Pons (tissue), 1 donor: Measurements from ENCODE around the gene CDK4.
"Not testable (repeated sequence)": the region's sequence is repeated elsewhere in the genome, so short reads cannot be mapped to it uniquely, and the experiment has no call there.

Experiments
- DNase-seq: peaks from one replicate; pipeline ENCODE4 v3.0.0-alpha.2; 2016; ENCODE audit warnings: low spot score

The CDK4 gene

DNA sequence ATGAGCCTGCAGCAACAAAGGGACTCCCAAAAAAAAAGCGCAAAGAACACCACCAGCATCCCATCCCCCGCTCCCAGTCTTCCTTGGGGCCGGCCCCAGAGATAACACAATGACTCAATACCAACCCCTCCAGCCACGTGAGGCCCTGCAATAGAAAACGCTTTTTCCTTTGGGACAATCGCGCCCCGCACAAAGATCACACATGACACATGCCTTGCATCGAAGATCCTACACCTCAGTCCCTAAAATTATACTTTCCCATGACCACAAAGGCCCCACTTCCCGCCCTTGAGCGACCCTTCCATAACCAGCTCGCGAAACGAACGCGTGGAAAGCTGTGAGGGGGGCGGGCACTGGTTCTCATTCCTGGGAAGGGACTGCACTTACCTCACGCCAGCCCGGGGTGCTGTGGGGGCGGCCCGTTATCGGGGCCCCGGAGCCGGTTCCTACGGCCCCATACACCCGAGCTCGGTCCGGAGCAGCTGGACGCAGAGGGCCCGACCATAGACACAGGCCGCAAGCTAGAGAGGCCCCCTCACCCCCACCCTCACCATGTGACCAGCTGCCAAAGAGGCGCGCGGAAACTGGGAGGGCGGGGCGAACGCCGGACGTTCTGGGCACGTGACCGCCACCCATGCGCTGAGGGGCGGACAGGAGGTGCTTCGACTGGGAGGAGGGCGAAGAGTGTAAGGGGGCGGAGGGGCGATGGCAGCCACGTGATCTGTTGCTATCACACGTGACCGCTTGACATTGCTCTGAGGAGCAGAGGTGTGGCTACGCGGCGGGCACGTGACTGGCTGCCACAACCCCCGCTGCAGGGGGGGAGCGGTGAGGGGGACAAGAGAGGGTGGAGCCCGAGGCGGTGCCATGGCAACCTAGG lies at the start of gene CDK4:
Gene CDK4 (minus strand): TSS at position 523 of the 880 bp plus-strand sequence. CDS start 593 bp downstream, outside the sequence.
- DNase-seq: peak; percentile 99

DNA sequence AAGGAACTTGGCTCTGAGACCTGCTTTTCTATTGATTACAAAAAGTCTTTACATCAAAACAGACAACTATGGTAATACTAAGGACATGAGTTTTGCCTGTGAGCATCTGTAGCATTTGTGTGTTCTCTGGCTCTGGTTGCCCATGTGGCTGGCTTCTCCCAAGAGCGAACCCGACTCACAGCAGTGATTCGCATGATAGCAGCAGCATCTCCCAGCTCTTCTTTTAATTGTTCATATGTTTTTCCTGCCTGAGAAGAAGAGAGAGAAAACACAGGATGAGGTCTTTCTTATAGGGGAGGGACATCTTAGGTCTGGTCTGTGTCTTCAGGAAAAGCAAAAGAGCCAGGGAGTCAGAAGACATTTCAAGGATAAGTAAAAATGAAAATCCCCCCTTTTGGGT lies 48.9 kb upstream of the CDK4 start:
- no peak for DNase-seq

DNA sequence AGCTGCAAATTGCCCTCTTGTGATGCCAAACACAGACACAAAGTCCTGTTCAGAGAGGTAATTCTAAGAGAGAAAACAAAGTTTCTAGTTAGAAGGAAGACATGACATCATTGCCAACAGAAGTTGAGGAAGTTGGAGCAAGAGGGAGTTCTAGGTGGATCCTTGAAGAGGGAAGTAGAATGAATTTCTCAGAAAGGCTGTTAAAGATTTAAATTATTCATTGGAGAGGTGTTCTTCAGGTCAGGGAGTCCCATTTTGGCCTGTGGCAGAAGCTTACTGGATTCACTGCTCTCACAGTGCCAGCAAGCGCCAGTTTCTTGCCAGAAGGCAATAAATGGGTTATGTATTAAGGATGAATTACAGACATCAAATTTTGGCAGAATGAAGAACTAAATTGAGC lies 45.8 kb upstream of the CDK4 start:
- no peak for DNase-seq

DNA sequence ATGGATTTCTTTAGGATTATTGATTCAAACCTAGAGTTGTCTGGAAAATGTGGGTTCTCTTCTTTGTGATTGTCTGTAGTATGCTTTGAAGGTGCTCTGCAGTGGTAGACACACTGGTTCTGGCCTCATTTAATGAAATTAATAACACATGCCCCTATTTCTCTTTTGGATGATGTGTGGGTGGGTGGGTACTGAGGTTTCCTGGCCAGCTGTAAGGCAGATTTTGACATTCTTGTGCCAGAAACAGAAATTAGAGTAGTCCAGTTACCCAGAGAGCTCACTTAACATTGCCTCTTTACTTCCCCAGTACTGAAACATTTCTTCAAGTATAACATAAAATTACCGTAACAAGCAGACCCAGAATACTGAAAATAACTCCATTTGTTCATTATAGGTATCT lies 44.9 kb upstream of the CDK4 start:
- DNase-seq: no peak

DNA sequence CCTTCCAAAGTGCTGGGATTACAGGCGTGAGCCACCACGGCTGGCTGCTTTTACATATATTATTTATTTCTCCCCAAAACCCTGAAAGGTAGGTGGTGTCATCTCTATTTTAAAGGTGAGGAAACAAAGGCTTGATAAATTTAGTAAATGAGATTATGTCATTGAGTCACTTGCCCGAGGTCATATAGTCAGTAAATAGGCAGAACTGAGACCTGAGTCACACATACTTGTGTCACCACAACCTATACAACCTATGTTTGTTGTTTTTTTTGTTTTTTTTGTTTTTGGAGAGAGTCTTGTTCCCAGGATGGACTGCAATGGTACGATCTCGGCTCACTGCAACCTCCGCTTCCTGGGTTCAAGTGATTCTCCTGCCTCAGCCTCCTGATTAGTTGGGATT lies 43.2 kb upstream of the CDK4 start:
- DNase-seq: no peak

DNA sequence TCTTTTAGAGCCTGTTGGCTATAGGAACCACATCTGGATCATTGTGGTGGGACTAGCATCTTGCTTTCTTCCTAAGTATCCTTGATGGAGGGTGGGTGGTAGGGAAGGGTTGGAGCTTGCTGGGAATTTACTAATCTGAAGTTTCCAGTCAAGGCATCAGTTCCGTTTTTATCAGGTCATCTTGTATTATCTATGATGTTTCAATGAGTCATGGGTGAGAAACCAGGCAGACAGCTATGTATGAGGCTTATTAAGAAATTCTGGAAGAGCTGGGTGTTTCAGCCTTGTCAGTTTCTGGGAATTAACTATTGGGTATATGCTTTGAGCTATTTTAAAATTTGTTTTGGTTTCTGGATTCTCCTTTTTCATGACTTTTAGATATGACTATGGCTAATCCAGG lies 41.8 kb upstream of the CDK4 start:
- no peak for DNase-seq

DNA sequence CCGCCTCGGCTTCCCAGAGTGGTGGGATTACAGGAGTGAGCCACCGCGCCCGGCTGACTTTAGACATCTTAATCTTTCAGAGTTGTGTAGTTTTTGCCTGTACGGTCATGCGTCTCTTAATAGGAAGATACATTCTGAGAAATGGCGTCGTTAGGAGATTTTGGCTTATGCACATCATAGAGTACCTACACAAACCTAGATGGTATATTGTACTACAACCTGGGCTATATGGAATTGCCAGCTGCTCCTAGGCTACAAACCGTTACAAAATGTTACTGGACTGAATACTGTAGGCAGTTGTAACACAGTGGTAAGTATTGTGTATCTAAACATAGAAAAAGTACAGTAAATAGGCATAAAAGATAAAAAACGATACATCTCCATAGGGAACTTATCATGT lies 31.8 kb upstream of the CDK4 start:
- DNase-seq: no peak

DNA sequence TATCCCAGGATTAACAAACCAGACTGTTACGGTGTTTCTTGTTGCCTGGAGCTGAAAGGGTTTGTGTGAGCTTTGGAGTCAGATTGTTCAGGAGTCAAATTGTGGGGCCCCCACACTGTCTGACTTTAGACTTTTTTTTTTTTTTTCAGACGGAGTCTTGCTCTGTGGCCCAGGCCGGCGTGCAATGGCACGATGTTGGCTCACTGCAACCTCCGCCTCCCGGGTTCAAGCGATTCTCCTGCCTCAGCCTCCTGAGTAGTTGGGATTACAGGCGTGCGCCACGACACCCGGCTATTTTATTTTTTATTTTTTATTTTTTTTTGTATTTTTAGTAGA lies 31.3 kb upstream of the CDK4 start:
- DNase-seq: no peak

DNA sequence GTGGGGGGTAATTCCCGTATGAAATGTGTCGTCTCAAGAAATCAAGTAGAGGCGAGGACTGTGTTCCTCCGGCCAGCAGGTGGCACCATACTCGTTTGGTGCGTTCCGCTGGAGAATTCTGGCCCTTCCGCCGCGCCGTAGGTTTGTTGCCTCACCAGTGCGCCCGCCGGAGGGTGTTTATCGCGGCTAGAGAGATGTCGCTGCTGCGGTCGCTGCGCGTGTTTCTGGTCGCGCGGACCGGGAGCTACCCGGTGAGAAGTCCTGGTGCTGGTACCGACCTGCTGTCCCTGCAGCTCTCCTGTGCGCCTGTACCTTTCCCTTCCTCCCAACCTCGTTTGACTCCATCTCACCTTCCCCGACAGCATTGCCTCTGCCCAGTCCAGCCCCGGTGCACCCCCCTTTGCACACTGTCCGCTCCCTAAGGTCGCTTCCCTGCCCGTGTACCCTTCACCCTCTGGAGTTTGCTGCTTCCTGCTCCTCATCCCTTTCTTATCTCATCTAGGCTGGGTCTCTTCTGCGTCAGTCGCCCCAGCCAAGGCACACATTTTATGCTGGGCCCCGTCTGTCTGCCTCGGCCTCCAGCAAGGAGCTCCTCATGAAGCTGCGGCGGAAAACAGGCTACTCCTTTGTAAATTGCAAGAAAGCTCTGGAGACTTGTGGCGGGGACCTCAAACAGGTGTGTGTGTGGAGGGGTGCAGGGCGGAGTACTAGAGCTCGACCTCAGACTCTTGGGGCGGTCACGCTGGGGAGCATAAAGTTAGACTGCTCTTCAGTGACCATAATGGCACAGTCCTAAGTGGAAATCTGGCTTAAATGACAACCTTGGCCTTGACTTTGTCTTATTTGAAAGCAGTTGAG lies 30.7 kb upstream of the CDK4 start, which contains the start of gene TSFM:
Gene TSFM (plus strand): TSS at position 180 of the 858 bp plus-strand sequence. CDS start 15 bp downstream, at position 195.
- peak; percentile 94 for DNase-seq

DNA sequence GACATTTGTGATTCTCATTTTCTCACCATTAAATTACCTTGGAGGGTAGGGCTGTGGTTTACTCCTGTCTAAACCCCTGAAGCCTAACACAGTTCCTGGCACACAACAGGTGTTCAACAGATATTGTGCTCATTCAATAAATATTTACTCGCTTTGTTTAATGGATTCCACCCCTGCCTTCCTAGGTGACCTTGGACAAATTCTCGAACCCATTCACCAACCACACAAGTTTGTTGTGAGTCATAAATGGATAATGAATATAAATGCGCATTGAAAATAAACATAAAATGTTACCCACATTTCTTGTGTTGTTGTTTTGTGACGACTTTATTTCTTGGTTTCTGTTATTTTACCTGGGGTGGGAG lies 30.1 kb upstream of the CDK4 start:
- no peak for DNase-seq

DNA sequence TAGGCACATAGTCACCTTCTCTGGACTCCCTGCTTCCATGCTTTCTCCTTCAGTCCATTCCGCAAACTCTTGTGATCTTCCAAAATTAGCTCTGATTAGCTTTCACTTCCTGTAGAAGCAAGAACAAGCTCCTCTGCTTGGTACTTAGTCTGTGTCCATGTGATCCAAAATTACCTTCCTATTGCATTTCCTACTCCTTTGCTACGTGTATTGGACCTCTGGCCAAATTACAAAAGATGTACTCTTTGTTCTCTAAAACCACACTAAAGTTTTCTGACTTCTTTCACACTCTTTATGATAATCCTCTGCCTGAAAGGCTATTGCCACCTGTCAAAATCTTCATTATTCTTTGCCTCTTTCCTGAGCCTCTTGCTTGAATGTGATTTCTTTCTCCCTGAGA lies 29.7 kb upstream of the CDK4 start:
- no peak for DNase-seq

DNA sequence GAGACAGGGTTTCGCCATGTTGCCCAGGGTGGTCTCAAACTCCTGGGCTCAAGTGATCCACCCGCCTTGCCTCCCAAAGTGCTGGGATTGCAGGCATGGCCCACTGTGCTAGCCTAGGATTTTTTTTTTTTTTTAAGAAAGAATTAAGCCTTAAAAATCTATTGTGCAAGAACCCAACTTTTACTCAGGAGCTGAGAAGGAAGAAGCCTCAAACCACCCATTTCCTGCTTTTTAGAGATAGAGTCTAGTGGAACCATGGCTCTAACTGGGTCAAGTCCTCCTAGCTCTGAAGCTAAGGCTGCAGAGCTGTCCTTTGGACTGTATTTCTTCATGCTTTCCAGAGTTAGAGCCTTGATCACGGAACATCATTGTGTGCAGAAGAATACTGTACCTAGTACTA lies 29.1 kb upstream of the CDK4 start:
- DNase-seq: no peak

DNA sequence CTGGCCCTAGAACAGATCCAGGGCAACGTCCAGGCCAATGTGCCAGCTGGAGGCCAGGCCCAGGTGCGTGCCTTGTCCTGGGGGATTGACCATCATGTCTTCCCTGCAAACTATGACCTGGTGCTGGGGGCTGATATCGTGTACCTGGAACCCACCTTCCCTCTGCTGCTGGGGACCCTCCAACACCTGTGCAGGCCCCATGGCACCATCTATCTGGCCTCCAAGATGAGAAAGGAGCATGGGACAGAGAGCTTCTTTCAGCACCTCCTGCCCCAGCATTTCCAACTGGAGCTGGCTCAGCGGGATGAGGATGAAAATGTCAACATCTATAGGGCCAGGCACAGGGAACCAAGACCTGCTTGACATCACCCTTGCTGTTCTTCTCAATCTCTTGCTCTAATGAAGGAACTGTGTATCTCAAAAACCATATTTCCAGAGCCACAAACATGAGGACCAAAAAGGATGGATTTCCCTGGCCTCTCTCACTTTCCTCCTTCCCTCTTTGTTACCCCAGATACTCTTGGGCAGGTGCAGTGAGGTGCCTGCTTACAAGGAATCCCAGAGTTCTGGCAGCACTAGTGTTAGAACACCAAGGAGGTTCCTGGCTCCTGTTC lies 28.3 kb upstream of the CDK4 start:
- no peak for DNase-seq

DNA sequence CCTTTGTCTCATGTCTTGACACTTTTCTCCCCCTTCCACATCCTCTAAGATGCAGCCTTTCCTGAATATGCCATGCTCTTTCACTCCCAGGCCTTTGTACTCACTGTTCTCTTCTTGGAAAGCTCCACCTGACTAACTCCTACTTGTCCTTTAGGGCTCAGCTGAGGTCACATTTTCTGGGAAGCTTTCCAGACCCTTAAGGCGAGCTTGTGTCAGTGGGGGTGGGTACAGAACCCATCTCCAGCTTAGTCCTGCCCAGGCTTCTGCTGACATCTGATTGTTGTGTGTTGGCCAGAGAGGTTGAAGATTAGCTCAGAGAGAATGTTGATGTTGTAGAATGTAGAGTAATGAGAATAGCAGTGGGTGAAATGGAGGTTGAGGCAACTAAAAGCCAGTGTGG lies 27.6 kb upstream of the CDK4 start:
- DNase-seq: no peak

DNA sequence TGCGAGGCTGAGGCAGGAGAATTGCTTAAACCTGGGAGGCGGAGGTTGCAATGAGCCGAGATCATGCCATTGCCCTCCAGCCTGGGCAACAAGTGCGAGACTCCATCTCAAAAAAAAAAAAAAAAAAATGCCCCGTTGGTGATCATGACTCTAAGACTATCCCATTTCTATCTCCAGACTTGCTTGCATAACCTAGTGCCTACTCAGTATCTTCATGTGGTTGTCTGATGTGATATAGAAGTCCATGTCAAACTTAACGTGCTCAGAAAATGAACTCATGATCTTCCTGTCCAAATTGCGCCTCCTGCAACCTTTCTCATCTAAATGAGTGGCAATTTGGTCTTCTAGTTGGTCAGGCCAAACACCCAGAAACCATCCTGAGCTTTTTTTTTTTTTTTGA lies 25.8 kb upstream of the CDK4 start:
- no peak for DNase-seq

DNA sequence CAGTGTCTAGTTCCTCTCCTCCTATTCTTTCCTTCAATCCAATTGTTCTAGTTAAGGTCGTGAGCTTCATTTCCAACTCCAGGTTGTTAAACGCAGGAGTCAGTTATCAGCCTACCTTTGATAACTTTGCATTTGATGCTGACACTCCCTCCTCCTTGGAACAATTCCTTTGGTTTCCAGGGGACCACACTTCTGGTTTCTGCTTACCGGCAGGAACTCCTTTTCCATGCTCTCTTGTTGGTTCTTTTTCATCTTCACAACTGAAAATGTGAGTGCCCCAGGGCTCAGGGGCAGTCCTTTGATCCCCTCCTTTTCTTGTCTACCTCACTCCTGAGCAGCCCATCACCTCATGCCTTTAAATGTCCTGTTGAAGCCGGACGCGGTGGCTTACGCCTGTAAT lies 25.3 kb upstream of the CDK4 start:
- no peak for DNase-seq

DNA sequence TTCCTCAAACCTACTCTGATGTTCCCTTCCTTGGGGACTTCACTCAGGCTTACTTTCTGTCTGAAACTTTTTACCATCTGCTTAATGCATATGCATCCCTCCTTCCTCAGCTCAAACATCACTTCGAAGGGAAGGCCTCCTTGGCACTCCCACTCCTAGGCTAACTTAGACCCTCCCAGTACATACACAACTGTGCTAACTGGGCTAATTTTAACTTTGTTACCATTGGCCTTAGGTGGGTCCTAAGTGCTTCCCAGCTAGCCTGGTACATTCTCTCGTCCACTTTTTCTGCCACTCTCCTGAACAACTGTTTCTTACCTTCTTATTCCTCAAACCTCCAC lies 24.1 kb upstream of the CDK4 start:
- no peak for DNase-seq

DNA sequence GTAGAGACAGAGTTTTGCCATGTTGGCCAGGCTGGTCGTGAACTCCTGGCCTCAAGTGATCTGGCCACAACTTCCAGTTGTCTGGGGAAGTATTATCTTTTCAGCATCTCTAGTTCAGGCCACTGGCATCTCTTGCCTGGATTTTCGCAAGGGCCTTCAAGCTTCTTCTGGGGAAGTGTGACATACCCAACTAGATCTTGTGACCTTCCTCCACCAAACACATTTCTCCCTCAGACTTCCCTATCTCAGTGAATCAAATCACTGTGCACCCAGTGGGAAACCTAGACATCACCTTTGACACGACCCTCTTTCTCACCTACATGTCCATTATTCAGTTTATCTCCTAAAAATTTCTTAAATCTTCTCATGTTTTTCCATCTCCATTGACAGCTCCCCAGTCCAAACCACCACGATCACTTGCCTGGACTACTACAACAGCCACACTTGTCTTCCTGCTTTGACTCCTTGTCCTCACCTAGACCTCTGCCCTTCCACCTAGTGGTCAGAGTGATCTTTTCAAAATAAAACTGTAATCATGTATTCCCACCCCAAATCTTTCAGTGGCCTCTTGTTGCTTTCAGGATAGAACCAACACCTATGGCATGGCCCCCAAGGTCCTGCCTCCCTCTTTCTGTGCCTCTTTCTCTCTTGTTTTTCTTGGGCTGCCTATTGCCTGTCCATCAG lies 23.6 kb upstream of the CDK4 start:
- no peak for DNase-seq

DNA sequence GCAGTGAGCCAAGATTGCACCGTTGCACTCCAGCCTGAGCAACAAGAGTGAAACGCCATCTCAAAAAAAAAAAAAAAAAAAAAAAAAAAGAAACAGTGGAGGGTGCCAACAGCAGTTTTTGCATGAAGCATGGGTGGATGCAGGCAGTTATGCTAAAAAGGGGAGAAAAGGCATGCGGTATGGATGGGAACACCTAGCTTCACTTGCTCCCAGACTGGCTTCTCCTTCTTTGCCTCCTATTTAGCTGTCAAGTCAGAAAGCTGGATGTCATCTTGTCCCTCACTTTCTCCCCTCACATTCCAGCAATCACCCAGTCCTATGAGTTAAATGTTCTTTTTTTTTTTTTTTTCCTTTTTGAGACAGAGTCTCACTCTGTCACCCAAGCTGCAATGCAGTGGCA lies 22.9 kb upstream of the CDK4 start:
- DNase-seq: no peak

DNA sequence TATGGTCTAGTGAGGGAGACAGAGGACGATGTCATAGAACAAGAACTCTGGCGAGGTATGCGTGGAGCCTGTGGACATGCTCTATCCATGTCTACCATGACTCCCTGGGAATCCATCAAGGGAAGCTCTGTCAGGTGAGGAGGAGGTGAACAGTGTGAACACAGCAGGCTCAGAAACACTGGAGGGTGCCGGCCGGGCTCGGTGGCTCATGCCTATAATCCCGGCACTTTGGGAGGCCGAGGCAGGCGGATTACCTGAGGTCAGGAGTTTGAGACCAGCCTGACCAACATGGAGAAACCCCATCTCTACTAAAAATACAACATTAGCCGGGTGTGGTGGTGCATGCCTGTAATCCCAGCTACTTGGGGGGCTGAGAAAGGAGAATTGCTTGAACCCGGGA lies 22.5 kb upstream of the CDK4 start:
- DNase-seq: not testable (repeated sequence)

DNA sequence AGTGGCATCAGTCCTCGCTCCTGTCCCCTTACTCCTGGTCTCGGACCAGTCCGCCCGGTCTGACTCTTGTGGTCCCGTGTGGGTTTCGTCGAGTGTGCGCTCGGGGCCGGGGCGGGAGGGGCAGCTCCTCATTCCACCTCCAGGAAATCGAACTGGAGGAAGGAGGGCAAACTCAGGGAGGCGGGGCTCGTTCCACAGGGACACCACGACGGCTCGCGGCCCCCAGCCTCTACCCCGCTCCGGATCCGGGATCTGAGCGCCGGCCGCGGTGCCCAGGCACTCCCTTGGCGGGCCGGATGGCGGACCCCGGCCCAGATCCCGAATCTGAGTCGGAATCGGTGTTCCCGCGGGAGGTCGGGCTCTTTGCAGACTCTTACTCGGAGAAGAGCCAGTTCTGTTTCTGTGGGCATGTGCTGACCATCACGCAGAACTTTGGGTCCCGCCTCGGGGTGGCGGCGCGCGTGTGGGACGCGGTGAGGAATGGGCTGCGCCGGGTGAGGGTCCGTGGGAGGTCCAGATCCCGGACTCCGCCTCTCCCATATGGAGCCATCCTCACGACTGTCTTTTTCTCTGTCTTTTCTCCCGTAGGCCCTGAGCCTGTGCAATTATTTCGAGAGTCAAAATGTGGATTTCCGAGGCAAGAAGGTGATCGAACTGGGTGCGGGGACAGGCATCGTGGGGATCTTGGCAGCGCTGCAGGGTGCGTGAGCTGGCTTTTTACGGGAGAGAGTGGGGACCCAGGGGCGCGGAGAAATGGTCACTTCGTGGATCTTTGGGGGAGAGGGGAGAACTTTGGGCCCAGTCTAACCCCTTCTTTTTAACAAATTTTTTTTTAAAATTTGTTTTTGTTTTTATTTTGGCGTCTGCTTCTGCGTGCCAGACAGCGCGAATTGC lies 20.6 kb upstream of the CDK4 start, which contains the start of gene EEF1AKMT3:
Gene EEF1AKMT3 (plus strand): TSS at position 186 of the 894 bp plus-strand sequence. CDS start 111 bp downstream, at position 297.
- DNase-seq: no peak
